ENCODE results near the gene INVS.

DNA sequence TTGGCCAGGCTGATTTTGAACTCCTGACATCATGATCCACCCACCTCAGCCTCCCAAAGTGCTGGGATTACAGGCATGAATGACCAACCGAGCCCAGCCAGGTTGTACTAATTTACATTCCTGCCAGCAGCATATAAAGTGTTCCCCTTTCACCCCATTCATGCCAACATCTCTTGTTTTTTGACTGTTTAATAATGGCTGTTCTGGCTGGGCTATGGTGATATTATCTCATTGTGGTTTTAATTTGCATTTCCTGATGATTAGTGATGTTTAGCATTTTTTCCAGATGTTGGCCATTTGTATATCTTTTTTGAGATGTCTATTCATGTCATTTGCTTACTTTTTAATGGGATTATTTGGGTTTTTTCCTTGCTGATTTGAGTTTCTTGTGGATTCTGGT, 87.3 kb downstream of the INVS start:
- TF ChIP-seq, protein P1, sequence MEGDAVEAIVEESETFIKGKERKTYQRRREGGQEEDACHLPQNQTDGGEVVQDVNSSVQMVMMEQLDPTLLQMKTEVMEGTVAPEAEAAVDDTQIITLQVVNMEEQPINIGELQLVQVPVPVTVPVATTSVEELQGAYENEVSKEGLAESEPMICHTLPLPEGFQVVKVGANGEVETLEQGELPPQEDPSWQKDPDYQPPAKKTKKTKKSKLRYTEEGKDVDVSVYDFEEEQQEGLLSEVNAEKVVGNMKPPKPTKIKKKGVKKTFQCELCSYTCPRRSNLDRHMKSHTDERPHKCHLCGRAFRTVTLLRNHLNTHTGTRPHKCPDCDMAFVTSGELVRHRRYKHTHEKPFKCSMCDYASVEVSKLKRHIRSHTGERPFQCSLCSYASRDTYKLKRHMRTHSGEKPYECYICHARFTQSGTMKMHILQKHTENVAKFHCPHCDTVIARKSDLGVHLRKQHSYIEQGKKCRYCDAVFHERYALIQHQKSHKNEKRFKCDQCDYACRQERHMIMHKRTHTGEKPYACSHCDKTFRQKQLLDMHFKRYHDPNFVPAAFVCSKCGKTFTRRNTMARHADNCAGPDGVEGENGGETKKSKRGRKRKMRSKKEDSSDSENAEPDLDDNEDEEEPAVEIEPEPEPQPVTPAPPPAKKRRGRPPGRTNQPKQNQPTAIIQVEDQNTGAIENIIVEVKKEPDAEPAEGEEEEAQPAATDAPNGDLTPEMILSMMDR (IDR thresholded peaks at IDR 0.05; ENCODE audit: low read depth, low read length, poor library complexity, severe bottlenecking), result no peak
- no peak for TF ChIP-seq EZH2phosphoT487 (IDR thresholded peaks at IDR 0.05; ENCODE audit: borderline replicate concordance, low read length)
